Chondrocyte (in vitro differentiated cells): ENCODE measurements around the gene INTS1. TPM values are rescaled to one million over a fixed set of nuclear protein-coding genes. Genes with fewer than 3 reads are reported as not detected.
A peak's percentile ranks its signal among the peaks of the same experiment; 100 is the strongest.

Experiments used
- DNase-seq: peaks from one replicate; pipeline ENCODE4 v3.0.0; 2021; ENCODE audit warnings: mixed read lengths, low spot score
- H3K27ac Mint-ChIP-seq: one replicate; pipeline ENCODE4 v1.8.0; 2021; ENCODE audit warnings: mild to moderate bottlenecking, moderate library complexity, mixed read lengths; ENCODE audit not compliant: unreplicated experiment
- H3K27me3 Mint-ChIP-seq: 2 replicates; pipeline ENCODE4 v1.8.0; 2021; ENCODE audit warnings: low read depth, mixed read lengths
- H3K36me3 Mint-ChIP-seq: 2 replicates; pipeline ENCODE4 v1.8.0; 2021; ENCODE audit warnings: low read depth, mixed read lengths
- H3K4me1 Mint-ChIP-seq: 2 replicates; pipeline ENCODE4 v1.8.0; 2021; ENCODE audit warnings: low read depth, mild to moderate bottlenecking, mixed read lengths
- H3K4me3 Mint-ChIP-seq: one replicate; pipeline ENCODE4 v1.8.0; 2021; ENCODE audit warnings: mild to moderate bottlenecking, moderate library complexity, mixed read lengths; ENCODE audit not compliant: unreplicated experiment
- H3K9me3 Mint-ChIP-seq: 2 replicates; pipeline ENCODE4 v1.8.0; 2021; ENCODE audit warnings: low read depth, mixed read lengths
- CTCF ChIP-seq: fragments of 200-600 bp; sonication (generic); IDR thresholded peaks from 2 replicates; pipeline ENCODE4 v1.5.0; 2021; ENCODE audit warnings: antibody characterized with exemption, mild to moderate bottlenecking, moderate library complexity
- total RNA-seq: library from RNA; stranded (reverse); gene quantifications from 3 replicates; pipeline ENCODE4 v1.2.1, GENCODE V29; 2021

Gene INTS1
- total RNA-seq, 1 donor from 2014 or later: 80.4 TPM

- Mint-ChIP-seq H3K4me1 (peaks cover 51% of the 10 kb centered on the region), H3K36me3 (no peaks in the 10 kb centered on the region), H3K27me3 (no peaks in the 10 kb centered on the region), H3K4me3 (no peak overlapping the region), H3K27ac (peak overlapping the region; percentile 54), H3K9me3 (no peaks in the 10 kb centered on the region)
- no peak for TF ChIP-seq CTCF
- DNase-seq: no peak
Observed at GRCh38 chr7:1535701-1536454, 31.7 kb upstream of the INTS1 start.

GRCh38 chr7:1535100-1535458, 30.9 kb upstream of the INTS1 start:
- Mint-ChIP-seq H3K4me1 (peaks cover 51% of the 10 kb centered on the region), H3K27me3 (no peaks in the 10 kb centered on the region), H3K27ac (peak overlapping the region; percentile 78), H3K4me3 (no peak overlapping the region), H3K36me3 (no peaks in the 10 kb centered on the region), H3K9me3 (no peaks in the 10 kb centered on the region)
- TF ChIP-seq CTCF: no peak
- DNase-seq: no peak

GRCh38 chr7:1534330-1535099, 30.3 kb upstream of the INTS1 start:
- Mint-ChIP-seq H3K4me1 (peaks cover 51% of the 10 kb centered on the region), H3K27me3 (no peaks in the 10 kb centered on the region), H3K9me3 (no peaks in the 10 kb centered on the region), H3K27ac (peak overlapping the region; percentile 98), H3K36me3 (no peaks in the 10 kb centered on the region), H3K4me3 (no peak overlapping the region)
- DNase-seq: no peak
- no peak for TF ChIP-seq CTCF

GRCh38 chr7:1533547-1534329, 29.5 kb upstream of the INTS1 start:
- peak overlapping the region; percentile 98 for H3K27ac Mint-ChIP-seq
- no peaks in the 10 kb centered on the region for H3K9me3 Mint-ChIP-seq
- no peak for TF ChIP-seq CTCF
- H3K27me3 Mint-ChIP-seq: no peaks in the 10 kb centered on the region
- peak overlapping the region; percentile 77 for H3K4me3 Mint-ChIP-seq
- no peak for DNase-seq
- no peaks in the 10 kb centered on the region for H3K36me3 Mint-ChIP-seq
- H3K4me1 Mint-ChIP-seq: peaks cover 48% of the 10 kb centered on the region

- Mint-ChIP-seq H3K36me3 (no peaks in the 10 kb centered on the region), H3K9me3 (no peaks in the 10 kb centered on the region), H3K4me3 (peak overlapping the region; percentile 77), H3K27me3 (no peaks in the 10 kb centered on the region), H3K27ac (peak overlapping the region; percentile 98), H3K4me1 (peaks cover 48% of the 10 kb centered on the region)
- no peak for TF ChIP-seq CTCF
- no peak for DNase-seq
Observed at GRCh38 chr7:1533255-1533546, 29.0 kb upstream of the INTS1 start.
